Adrenal gland (tissue), 5 donors: ENCODE results near the gene MRPS27.

Source experiments
- CTCF ChIP-seq, 6 experiments: fragments of 450-650 bp in 4 of 6; fragments of 200-600 bp in 2 of 6; sonication (generic) in 1 of 6; IDR thresholded peaks; 1 replicate in 5 of 6; 2 replicates in 1 of 6; pipeline versions ENCODE4 v1.5.1 to v1.8.0; 2016 to 2021; ENCODE audit warnings: antibody characterized with exemption in 6 of 6, mild to moderate bottlenecking in 2 of 6, moderate library complexity in 1 of 6
- POLR2A ChIP-seq, 2 donors: fragments of 450-650 bp; IDR thresholded peaks; one replicate each; pipeline ENCODE4 v1.6.1; 2017; ENCODE audit warnings: antibody characterized with exemption in 2 of 2, mild to moderate bottlenecking in 2 of 2, moderate library complexity in 1 of 2
- donor health status: DM: no; HTN: no; CAD: no.

- TF ChIP-seq CTCF (IDR thresholded peaks at IDR 0.05) (peak in 1 of 6 experiments; percentile 17), POLR2A (IDR thresholded peaks at IDR 0.05) (no peak)
Observed at GRCh38 chr5:72245951-72246532, 74.0 kb downstream of the MRPS27 start.
